Myometrial cell (primary cell): Measurements from ENCODE around the gene SLC8A2. TPM values are rescaled to one million over a fixed set of nuclear protein-coding genes. Genes with fewer than 3 reads are reported as not detected.

Experiments used
- total RNA-seq: library from RNA; depleted of rRNA; stranded (reverse); fragments of >200 nt; gene quantifications from 2 replicates; pipeline ENCODE4 v1.2.3, GENCODE V29; 2015

The SLC8A2 gene
- not detected in 2 replicates for total RNA-seq

GRCh38 chr19:47471733-47472457, at the start of gene SLC8A2:
SLC8A2 (minus strand) TSS chr19:47471893; CDS start chr19:47466403, 5,490 bp downstream.

GRCh38 chr19:47514869-47515588, 43.3 kb upstream of the SLC8A2 start, which contains the start of gene NAPA:
NAPA (minus strand) TSS chr19:47515063; CDS start chr19:47514940, 123 bp downstream.

DNA sequence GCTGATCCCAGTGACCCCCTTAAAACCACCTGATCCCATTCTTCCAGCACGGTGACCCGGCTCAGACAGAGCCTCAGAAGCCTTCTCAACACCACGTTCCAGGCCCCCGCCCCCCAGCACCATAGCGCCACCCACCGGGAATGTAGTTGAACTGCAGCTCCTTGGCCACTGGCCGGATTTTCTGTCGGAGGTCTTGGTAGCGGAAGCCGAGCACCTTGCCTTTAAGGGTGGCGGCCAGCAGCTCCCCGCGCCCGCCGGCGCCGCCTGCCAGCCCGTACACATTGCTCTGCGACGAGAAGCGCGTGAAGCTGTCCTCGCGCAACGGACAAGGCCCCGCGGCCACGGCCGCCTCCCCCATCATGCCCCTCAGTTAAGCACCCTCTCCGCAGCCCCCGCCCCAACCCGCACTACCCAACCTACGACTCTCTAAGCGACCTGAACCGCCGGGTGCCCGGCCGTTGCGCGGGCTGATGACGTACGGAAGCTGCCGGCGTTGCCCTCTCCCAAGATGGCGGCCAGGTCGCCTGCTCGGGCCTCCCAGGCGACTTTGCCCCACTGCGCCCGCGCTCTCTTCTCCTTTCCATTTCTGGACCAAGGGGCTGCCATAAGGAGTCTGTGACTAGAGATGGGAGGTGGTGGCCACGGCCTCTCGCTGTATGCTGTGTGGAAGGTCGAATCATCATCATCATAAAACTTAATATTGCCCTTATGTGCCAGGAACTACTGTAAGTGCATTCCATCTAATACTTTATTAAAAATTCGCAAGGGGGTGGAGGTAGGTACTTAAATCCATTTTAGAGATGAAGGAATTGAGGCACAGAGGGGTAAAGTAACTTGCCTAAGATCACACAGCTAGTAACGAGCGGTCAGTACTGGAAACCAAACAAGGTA, 12.4 kb upstream of the SLC8A2 start, which contains the start of gene KPTN:
TSS of gene KPTN (minus strand) at position 420 of the 891 bp plus-strand sequence. CDS start at position 361, 59 bp downstream.

DNA sequence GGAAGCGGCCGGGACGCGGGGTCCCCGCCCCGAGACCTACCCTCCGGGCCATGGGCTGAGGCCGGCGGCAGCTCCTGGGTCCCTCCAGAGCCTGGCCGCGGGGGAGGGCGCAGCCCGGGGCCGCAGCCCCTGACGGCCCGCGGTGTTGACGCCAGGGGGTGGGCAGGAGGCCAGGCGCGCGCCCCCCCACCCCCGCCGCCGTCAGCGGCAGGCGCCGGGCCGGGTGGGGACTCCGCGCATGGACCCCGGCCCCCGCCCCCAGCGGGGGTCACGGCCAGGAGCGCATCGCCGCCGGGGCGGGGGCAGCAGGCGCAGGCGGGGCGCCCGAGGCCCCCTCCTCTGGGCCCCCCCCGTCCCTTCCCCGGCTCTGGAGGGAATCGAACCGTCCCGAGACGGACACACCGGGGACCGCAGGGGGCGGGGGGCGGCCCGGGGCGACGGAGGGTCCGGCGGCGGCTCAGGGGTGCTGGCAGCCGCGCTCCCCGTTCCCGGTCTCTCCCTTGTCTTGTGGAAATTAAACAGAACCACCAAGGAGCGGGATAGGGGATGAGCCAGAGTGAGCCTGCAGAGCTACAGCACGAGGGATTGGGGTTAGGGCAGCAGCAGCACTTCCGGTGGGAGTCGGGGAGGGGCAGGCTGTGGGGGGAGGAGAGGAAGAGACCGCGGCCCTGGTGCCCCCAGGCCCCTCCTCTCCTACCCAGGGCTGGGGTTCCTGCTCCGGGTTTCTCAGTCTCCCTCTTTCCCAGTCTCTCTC, 52.5 kb downstream of the SLC8A2 start, which contains the start of gene MEIS3:
TSS of gene MEIS3 (minus strand) at position 498 of the 754 bp plus-strand sequence. CDS start at position 52, 446 bp downstream.

Other genes with a start within 250 kb of the SLC8A2 start
- 16.7 and 19.9 TPM in 2 replicates for gene BBC3, start 240.7 kb downstream of the SLC8A2 start, total RNA-seq
- 13.1 and 25.7 TPM in 2 replicates for gene CCDC9, start 215.4 kb downstream of the SLC8A2 start, total RNA-seq
- gene INAFM1, start 197.0 kb downstream of the SLC8A2 start, total RNA-seq: 7.8 and 10.1 TPM in 2 replicates
- not detected in 2 replicates for gene C5AR1, start 162.0 kb downstream of the SLC8A2 start, total RNA-seq
- 0.18 TPM in 1 of 2 replicates, not detected in the other for gene C5AR2, start 139.7 kb downstream of the SLC8A2 start, total RNA-seq
- gene DHX34, start 122.6 kb downstream of the SLC8A2 start, total RNA-seq: 10.6 and 13.8 TPM in 2 replicates
- gene MEIS3, start 52.4 kb downstream of the SLC8A2 start, total RNA-seq: 40.8 and 44.7 TPM in 2 replicates
- gene KPTN, start 12.3 kb upstream of the SLC8A2 start, total RNA-seq: 5.5 and 8.1 TPM in 2 replicates
- gene NAPA, start 43.2 kb upstream of the SLC8A2 start, total RNA-seq: 133 and 153 TPM in 2 replicates
- gene ZNF541, start 101.3 kb upstream of the SLC8A2 start, total RNA-seq: not detected in 2 replicates
- 1.7 and 5.8 TPM in 2 replicates for gene BICRA, start 137.2 kb upstream of the SLC8A2 start, total RNA-seq
- gene EHD2, start 241.5 kb upstream of the SLC8A2 start, total RNA-seq: 141 and 157 TPM in 2 replicates